HepG2 (cell line): ENCODE data around the gene TOMM40L. TPM values are rescaled to one million over a fixed set of nuclear protein-coding genes. Genes with fewer than 3 reads are reported as not detected.

Experiments
- AGO2 ChIP-seq: fragments of 200-400 bp; formaldehyde crosslinking; optimal IDR thresholded peaks from 2 replicates; pipeline ENCODE3; 2017; ENCODE audit warnings: mild to moderate bottlenecking, low read depth, low read length, moderate library complexity
- CAMTA2 ChIP-seq: sonication (generic); formaldehyde crosslinking; IDR thresholded peaks from 2 replicates; pipeline ENCODE4 v1.4.0; 2020; ENCODE audit warnings: mild to moderate bottlenecking, missing genetic modification reagents, borderline replicate concordance
- FOXK2 ChIP-seq: fragments of 450-650 bp; IDR thresholded peaks from 2 replicates; pipeline ENCODE4 v1.6.1; 2016
- HNF4G ChIP-seq, 2 experiments: sonication (generic) in 1 of 2; formaldehyde crosslinking in 1 of 2; IDR thresholded peaks; 2 replicates each; pipeline versions ENCODE4 v1.4.0 to v1.6.1; 2011 to 2020; ENCODE audit warnings: borderline replicate concordance in 2 of 2, low read depth in 2 of 2, mild to moderate bottlenecking in 2 of 2, low read length in 1 of 2, missing genetic modification reagents in 1 of 2, moderate library complexity in 1 of 2
- MXI1 ChIP-seq: IDR thresholded peaks from 3 replicates; pipeline ENCODE4 v1.6.1; 2012; ENCODE audit warnings: low read depth, low read length, inconsistent platforms, borderline replicate concordance
- NR2C2 ChIP-seq: sonication (generic); formaldehyde crosslinking; IDR thresholded peaks from 2 replicates; pipeline ENCODE4 v1.4.0; 2020; ENCODE audit warnings: missing genetic modification reagents, mild to moderate bottlenecking, moderate library complexity, borderline replicate concordance
- NR2F1 ChIP-seq, 2 experiments: fragments of 450-650 bp in 1 of 2; formaldehyde crosslinking in 1 of 2; IDR thresholded peaks; 2 replicates each; pipeline versions ENCODE4 v1.5.0 to v1.6.1; 2016 to 2020; ENCODE audit warnings: mild to moderate bottlenecking in 1 of 2, missing compliant biosample characterization in 1 of 2, missing genetic modification reagents in 1 of 2, moderate library complexity in 1 of 2
- POGK ChIP-seq: sonication (generic); formaldehyde crosslinking; conservative IDR thresholded peaks from 2 replicates; pipeline ENCODE4 v1.8.0; 2022; ENCODE audit warnings: mild to moderate bottlenecking, moderate library complexity, missing genetic modification reagents
- REXO4 ChIP-seq: sonication (generic); formaldehyde crosslinking; IDR thresholded peaks from 2 replicates; pipeline ENCODE4 v1.8.0; 2022; ENCODE audit warnings: missing genetic modification reagents, mild to moderate bottlenecking, borderline replicate concordance
- SIN3A ChIP-seq: IDR thresholded peaks from 2 replicates; pipeline ENCODE4 v1.6.1; 2011; ENCODE audit warnings: low read depth, mild to moderate bottlenecking, control low read depth, low read length, borderline replicate concordance
- SP4 ChIP-seq: sonication (generic); formaldehyde crosslinking; IDR thresholded peaks from 2 replicates; pipeline ENCODE4 v1.8.1; 2023; ENCODE audit warnings: mild to moderate bottlenecking, missing genetic modification reagents
- ZBTB26 ChIP-seq: IDR thresholded peaks from 2 replicates; pipeline ENCODE4 v1.6.1; 2016; ENCODE audit warnings: missing compliant biosample characterization, missing genetic modification reagents, borderline replicate concordance
- ZBTB33 ChIP-seq: sonication (generic); formaldehyde crosslinking; IDR thresholded peaks from 2 replicates; pipeline ENCODE4 v1.4.0; 2020; ENCODE audit warnings: missing genetic modification reagents
- ZNF207 ChIP-seq: fragments of 450-650 bp; IDR thresholded peaks from 2 replicates; pipeline ENCODE4 v1.6.1; 2016; ENCODE audit warnings: antibody characterized with exemption, borderline replicate concordance
- ZNF564 ChIP-seq: sonication (generic); formaldehyde crosslinking; IDR thresholded peaks from 2 replicates; pipeline ENCODE4 v1.8.1; 2023; ENCODE audit warnings: mild to moderate bottlenecking, missing genetic modification reagents
- ZNF574 ChIP-seq: sonication (generic); formaldehyde crosslinking; IDR thresholded peaks from 2 replicates; pipeline ENCODE4 v1.4.0; 2020; ENCODE audit warnings: missing genetic modification reagents
- ZNF576 ChIP-seq: sonication (generic); formaldehyde crosslinking; IDR thresholded peaks from 2 replicates; pipeline ENCODE4 v1.4.0; 2020; ENCODE audit warnings: mild to moderate bottlenecking, missing genetic modification reagents
- ZNF777 ChIP-seq: sonication (generic); formaldehyde crosslinking; IDR thresholded peaks from 2 replicates; pipeline ENCODE4 v1.4.0; 2020; ENCODE audit warnings: missing genetic modification reagents
- ZNF780A ChIP-seq: sonication (generic); formaldehyde crosslinking; IDR thresholded peaks from 2 replicates; pipeline ENCODE4 v1.8.0; 2022; ENCODE audit warnings: mild to moderate bottlenecking, missing genetic modification reagents, moderate library complexity
- polyA plus RNA-seq, 8 experiments: library from polyadenylated mRNA; depleted of rRNA in 3 of 8; stranded (reverse) in 7 of 8; unstranded in 1 of 8; fragments of >200 nt; fragmentation: Illumina TruSeq in 4 of 8; extraction: Trizol in 4 of 8; gene quantifications; 2 replicates each; pipeline versions ENCODE4 v1.2.1 to v1.2.3, GENCODE V29; 2011 to 2016; ENCODE audit warnings: low read depth in 4 of 8, missing spikeins in 1 of 8, mixed read lengths in 1 of 8; ENCODE audit not compliant: insufficient read depth in 1 of 8
- total RNA-seq, 5 experiments: library from RNA; depleted of rRNA; stranded (reverse); fragments of >200 nt; fragmentation: Illumina TruSeq; extraction: Trizol; gene quantifications; 2 replicates each; pipeline ENCODE4 v1.2.3, GENCODE V29; 2016; ENCODE audit warnings: low read depth in 1 of 5

Gene TOMM40L
- total and polyA plus RNA-seq, 2 of the 13 experiments (the other 11 are each of a cell fraction or from before 2014, with no cell fraction given): 14.1 to 26.2 TPM

GRCh38 chr1:161219078-161219892 is 6.6 kb upstream of the TOMM40L start (continued):
- no peak for TF ChIP-seq ZBTB33 (CRISPR knock-in tag)
- TF ChIP-seq ZNF777: peak; percentile 15; the same call in 1 of the 2 replicates
- TF ChIP-seq ZNF564 (CRISPR knock-in tag): 0 out of 2 replicates have a peak, but pooled peaks have one; percentile 43
- TF ChIP-seq SP4: 0 out of 2 replicates have a peak, but pooled peaks have one; percentile 9
- no peak for TF ChIP-seq FOXK2
- no peak for TF ChIP-seq ZNF207
- 0 out of 2 replicates have a peak, but pooled peaks have one; percentile 44 for TF ChIP-seq SIN3A
- TF ChIP-seq ZBTB26 (CRISPR knock-in tag): no peak
- TF ChIP-seq HNF4G (IDR thresholded peaks at IDR 0.05; ENCODE audit: borderline replicate concordance, low read depth, low read length): peak; percentile 49; the same call in 1 of the 2 replicates
- TF ChIP-seq HNF4G (CRISPR knock-in tag; IDR thresholded peaks at IDR 0.05; ENCODE audit: borderline replicate concordance, low read depth): no peak
- TF ChIP-seq ZNF576 (CRISPR knock-in tag): no peak
- peak; percentile 10 to 34; a peak in 2 of 4 replicates for TF ChIP-seq NR2F1 (CRISPR knock-in tag; IDR thresholded peaks at IDR 0.05)
- TF ChIP-seq NR2C2 (CRISPR knock-in tag): 0 out of 2 replicates have a peak, but pooled peaks have one; percentile 7
- peak; percentile 45; the same call in 1 of the 2 replicates for TF ChIP-seq ZNF574 (CRISPR knock-in tag)
- TF ChIP-seq REXO4 (CRISPR knock-in tag): no peak
- peak; percentile 39; the same call in 1 of the 2 replicates for TF ChIP-seq POGK (CRISPR knock-in tag)
- TF ChIP-seq MXI1: no peak
- peak; percentile 15; the same call in 1 of the 2 replicates for TF ChIP-seq CAMTA2 (CRISPR knock-in tag)
- TF ChIP-seq ZNF780A (CRISPR knock-in tag): peak; percentile 75; the same call in 1 of the 2 replicates
- TF ChIP-seq AGO2: peak; percentile 15
